ENCODE data around the gene TRMT10A.

DNA sequence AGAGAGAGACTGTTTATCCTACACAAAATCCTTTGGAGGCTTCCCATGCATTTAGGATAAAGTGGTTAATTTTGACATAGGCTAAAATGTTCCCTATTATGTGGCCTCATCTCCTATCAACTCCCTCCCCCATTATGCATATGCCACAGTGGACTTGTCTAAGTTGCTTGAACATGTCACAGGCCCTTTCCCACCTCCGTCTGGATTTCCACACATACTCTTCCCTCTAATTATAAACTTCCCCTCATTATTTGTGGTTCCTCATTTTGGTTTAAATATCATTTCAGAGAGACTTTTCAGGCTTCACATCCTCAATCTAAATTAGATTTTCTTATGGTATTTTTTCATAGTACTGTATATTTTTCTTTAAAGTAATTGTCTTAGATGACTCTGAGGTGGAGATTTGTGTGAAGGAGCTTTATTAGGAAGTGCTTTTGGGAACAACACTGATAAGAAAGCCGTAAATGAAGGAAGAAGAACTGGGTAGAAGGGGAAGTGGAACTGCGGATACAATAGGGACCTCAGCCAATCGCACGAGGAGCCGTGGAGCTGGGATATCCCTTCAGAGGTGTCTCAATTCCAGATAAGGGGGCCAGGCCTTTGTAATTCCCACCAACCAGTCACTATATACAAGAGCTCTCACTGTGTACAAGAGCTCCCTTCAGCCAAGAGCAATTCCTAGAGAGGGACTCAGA, 45.1 kb downstream of the TRMT10A start:
- TF ChIP-seq, protein P1, sequence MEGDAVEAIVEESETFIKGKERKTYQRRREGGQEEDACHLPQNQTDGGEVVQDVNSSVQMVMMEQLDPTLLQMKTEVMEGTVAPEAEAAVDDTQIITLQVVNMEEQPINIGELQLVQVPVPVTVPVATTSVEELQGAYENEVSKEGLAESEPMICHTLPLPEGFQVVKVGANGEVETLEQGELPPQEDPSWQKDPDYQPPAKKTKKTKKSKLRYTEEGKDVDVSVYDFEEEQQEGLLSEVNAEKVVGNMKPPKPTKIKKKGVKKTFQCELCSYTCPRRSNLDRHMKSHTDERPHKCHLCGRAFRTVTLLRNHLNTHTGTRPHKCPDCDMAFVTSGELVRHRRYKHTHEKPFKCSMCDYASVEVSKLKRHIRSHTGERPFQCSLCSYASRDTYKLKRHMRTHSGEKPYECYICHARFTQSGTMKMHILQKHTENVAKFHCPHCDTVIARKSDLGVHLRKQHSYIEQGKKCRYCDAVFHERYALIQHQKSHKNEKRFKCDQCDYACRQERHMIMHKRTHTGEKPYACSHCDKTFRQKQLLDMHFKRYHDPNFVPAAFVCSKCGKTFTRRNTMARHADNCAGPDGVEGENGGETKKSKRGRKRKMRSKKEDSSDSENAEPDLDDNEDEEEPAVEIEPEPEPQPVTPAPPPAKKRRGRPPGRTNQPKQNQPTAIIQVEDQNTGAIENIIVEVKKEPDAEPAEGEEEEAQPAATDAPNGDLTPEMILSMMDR (IDR thresholded peaks at IDR 0.05): no peak
- no peak for TF ChIP-seq POLR2A (IDR thresholded peaks at IDR 0.05)
